OCI-LY3 (cell line): ENCODE data around the gene OGDH.
"Not testable (repeated sequence)": the region's sequence is repeated elsewhere in the genome, so short reads cannot be mapped to it uniquely, and the experiment has no call there.

Experiments used
- H2AFZ ChIP-seq: fragments of 200-600, 300-600 bp; shearing (Covaris generic); 2 replicates; pipeline ENCODE4 v1.6.0; 2014; ENCODE audit warnings: antibody characterized with exemption, low read depth, low read length
- H3K27ac ChIP-seq: fragments of 200-600, 300-600 bp; sonication (generic); 2 replicates; pipeline ENCODE4 v1.5.1; 2014; ENCODE audit warnings: mild to moderate bottlenecking, low read length, moderate library complexity, mixed read lengths
- H3K27me3 ChIP-seq: fragments of 200-600, 300-600 bp; sonication (generic); 2 replicates; pipeline ENCODE4 v1.6.1; 2014; ENCODE audit warnings: low read depth, low read length, mixed read lengths
- H3K36me3 ChIP-seq: fragments of 200-600, 300-600 bp; sonication (generic); replicated peaks from 2 replicates; pipeline ENCODE3; 2014; ENCODE audit warnings: low read depth, low read length, mixed read lengths
- H3K4me1 ChIP-seq: fragments of 300-600, 200-600 bp; sonication (generic); 2 replicates; pipeline ENCODE4 v1.6.1; 2014; ENCODE audit warnings: low read length, mixed read lengths
- H3K4me2 ChIP-seq: fragments of 200-600, 300-600 bp; sonication (generic); 2 replicates; pipeline ENCODE4 v1.6.1; 2014; ENCODE audit warnings: low read length, mixed read lengths
- H3K4me3 ChIP-seq: fragments of 300-600, 200-600 bp; sonication (generic); 2 replicates; pipeline ENCODE4 v1.5.1; 2014; ENCODE audit warnings: antibody characterized with exemption, mild to moderate bottlenecking, low read length, moderate library complexity
- H3K79me2 ChIP-seq: fragments of 300-600, 200-600 bp; shearing (Covaris generic); 2 replicates; pipeline ENCODE4 v1.6.1; 2014; ENCODE audit warnings: mild to moderate bottlenecking, low read length, mixed read lengths
- H3K9ac ChIP-seq: fragments of 300-600, 200-600 bp; shearing (Covaris generic); 2 replicates; pipeline ENCODE4 v1.6.0; 2014; ENCODE audit warnings: mild to moderate bottlenecking, low read length, moderate library complexity
- H3K9me3 ChIP-seq: fragments of 200-600, 300-600 bp; shearing (Covaris generic); 2 replicates; pipeline ENCODE4 v1.6.1; 2014; ENCODE audit warnings: low read length, mixed read lengths; ENCODE audit not compliant: insufficient read depth
- H4K20me1 ChIP-seq: fragments of 200-600, 300-600 bp; sonication (generic); 2 replicates; pipeline ENCODE4 v1.6.1; 2016; ENCODE audit warnings: low read length, mixed read lengths; ENCODE audit not compliant: insufficient read depth
- CTCF ChIP-seq: fragments of 200-600, 300-600 bp; sonication (generic); IDR thresholded peaks from 2 replicates; pipeline ENCODE4 v1.5.1; 2014; ENCODE audit warnings: antibody characterized with exemption, low read length, low read depth
- EZH2phosphoT487 ChIP-seq: fragments of 200-600 bp; shearing (Covaris generic); IDR thresholded peaks from 2 replicates; pipeline ENCODE4 v1.6.1; 2018; ENCODE audit warnings: antibody characterized with exemption, mixed run types, low read depth

Gene OGDH

GRCh38 chr7:44695756-44696155 lies 89.3 kb downstream of the OGDH start:
- Histone ChIP-seq H2AFZ (no peak overlapping the region), H3K27me3 (no peaks in the 10 kb centered on the region), H4K20me1 (no peaks in the 10 kb centered on the region), H3K36me3 (peaks cover 34% of the 10 kb centered on the region), H3K27ac (no peak overlapping the region), H3K4me2 (no peak overlapping the region), H3K9me3 (no peaks in the 10 kb centered on the region), H3K4me1 (peaks cover 10% of the 10 kb centered on the region), H3K4me3 (no peak overlapping the region), H3K79me2 (no peaks in the 10 kb centered on the region), H3K9ac (no peak overlapping the region)
- TF ChIP-seq CTCF (no peak), EZH2phosphoT487 (no peak)

GRCh38 chr7:44696728-44697127 lies 90.3 kb downstream of the OGDH start:
- no peak overlapping the region for H3K9ac ChIP-seq
- TF ChIP-seq EZH2phosphoT487, result no peak
- no peak for TF ChIP-seq CTCF
- H3K4me2 ChIP-seq, result no peak overlapping the region
- H3K9me3 ChIP-seq, result no peaks in the 10 kb centered on the region
- no peak overlapping the region for H3K27ac ChIP-seq
- no peak overlapping the region for H3K4me3 ChIP-seq
- no peak overlapping the region for H2AFZ ChIP-seq
- no peaks in the 10 kb centered on the region for H3K27me3 ChIP-seq
- peaks cover 34% of the 10 kb centered on the region for H3K36me3 ChIP-seq
- H3K79me2 ChIP-seq, result no peaks in the 10 kb centered on the region
- peaks cover 6% of the 10 kb centered on the region for H3K4me1 ChIP-seq
- H4K20me1 ChIP-seq, result no peaks in the 10 kb centered on the region

- Histone ChIP-seq H3K27me3 (no peaks in the 10 kb centered on the region), H4K20me1 (no peaks in the 10 kb centered on the region), H3K27ac (no peak overlapping the region), H3K4me2 (no peak overlapping the region), H3K4me1 (peaks cover 6% of the 10 kb centered on the region), H2AFZ (no peak overlapping the region), H3K9me3 (no peaks in the 10 kb centered on the region), H3K9ac (no peak overlapping the region), H3K36me3 (peaks cover 38% of the 10 kb centered on the region), H3K79me2 (no peaks in the 10 kb centered on the region), H3K4me3 (no peak overlapping the region)
- no peak for TF ChIP-seq CTCF
- no peak for TF ChIP-seq EZH2phosphoT487
Measured at GRCh38 chr7:44697136-44698045, 91.0 kb downstream of the OGDH start.

- Histone ChIP-seq H3K4me2 (no peak overlapping the region), H3K79me2 (no peaks in the 10 kb centered on the region), H3K9ac (no peak overlapping the region), H3K9me3 (no peaks in the 10 kb centered on the region), H3K27ac (no peak overlapping the region), H2AFZ (no peak overlapping the region), H3K36me3 (peaks cover 38% of the 10 kb centered on the region), H3K4me1 (peaks cover 6% of the 10 kb centered on the region), H3K4me3 (no peak overlapping the region), H4K20me1 (no peaks in the 10 kb centered on the region), H3K27me3 (no peaks in the 10 kb centered on the region)
- TF ChIP-seq EZH2phosphoT487, result no peak
- TF ChIP-seq CTCF, result no peak
Measured at GRCh38 chr7:44698046-44698580, 91.7 kb downstream of the OGDH start.

GRCh38 chr7:44699598-44699997 lies 93.2 kb downstream of the OGDH start:
- H3K4me2 ChIP-seq, H3K79me2 ChIP-seq, H3K4me1 ChIP-seq, H3K9ac ChIP-seq, H3K4me3 ChIP-seq, H3K9me3 ChIP-seq, H4K20me1 ChIP-seq, H3K27ac ChIP-seq, H3K27me3 ChIP-seq, H2AFZ ChIP-seq: not testable (repeated sequence)
- peaks cover 36% of the 10 kb centered on the region for H3K36me3 ChIP-seq
